Upper lobe of left lung (tissue), 4 donors: Measurements from ENCODE around the gene PEX14.

ENCODE experiments used
- CTCF ChIP-seq, 6 experiments: fragments of 450-650 bp in 4 of 6; fragments of 200-600 bp in 2 of 6; sonication (generic) in 2 of 6; IDR thresholded peaks; one replicate each; pipeline ENCODE4 v1.5.1; 2016 to 2019; ENCODE audit warnings: antibody characterized with exemption in 6 of 6
- POLR2A ChIP-seq, 4 donors: fragments of 450-650 bp; IDR thresholded peaks; one replicate each; pipeline ENCODE4 v1.5.1; 2016 to 2017; ENCODE audit warnings: antibody characterized with exemption in 4 of 4, mild to moderate bottlenecking in 2 of 4
- POLR2AphosphoS5 ChIP-seq, 2 donors: sonication (generic); formaldehyde crosslinking; IDR thresholded peaks; one replicate each; pipeline ENCODE4 v1.5.1; 2017; ENCODE audit warnings: antibody characterized with exemption in 2 of 2

- no peak for TF ChIP-seq POLR2AphosphoS5 (IDR thresholded peaks at IDR 0.05)
- TF ChIP-seq POLR2A (IDR thresholded peaks at IDR 0.05), result no peak
- TF ChIP-seq CTCF (IDR thresholded peaks at IDR 0.05), result no peak
These were observed 155.9 kb downstream of the PEX14 start for GRCh38 chr1:10630661-10631120.
